Measurements from ENCODE around the gene LAMA3. TPM values are rescaled to one million over a fixed set of nuclear protein-coding genes. Genes with fewer than 3 reads are reported as not detected.
"Not testable (repeated sequence)": the region's sequence is repeated elsewhere in the genome, so short reads cannot be mapped to it uniquely, and the experiment has no call there.

LAMA3 gene
- total and polyA plus RNA-seq, 12 donors, result 1.6 to 10.2 (median 4.0) TPM

DNA sequence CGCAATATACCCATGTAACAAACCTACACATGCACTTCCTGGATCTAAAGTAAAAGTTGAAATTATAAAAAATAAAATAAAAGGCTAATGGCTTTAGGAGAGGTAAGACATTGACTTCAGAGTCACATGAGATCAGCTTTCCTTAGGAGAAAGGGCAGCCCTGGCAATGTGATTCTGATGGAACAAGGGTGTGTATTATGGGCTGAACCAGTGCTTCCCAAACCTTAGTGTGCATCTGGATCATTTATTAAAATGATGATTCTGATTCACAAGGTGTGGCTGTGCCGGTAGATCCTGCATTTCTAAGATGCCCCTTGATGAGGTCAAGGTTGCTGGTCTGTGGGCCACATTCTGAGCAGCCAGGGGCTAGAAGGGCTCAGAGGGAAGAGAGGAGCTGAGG lies 42.6 kb downstream of the LAMA3 start:
- TF ChIP-seq POLR2A (IDR thresholded peaks at IDR 0.05), result no peak
- TF ChIP-seq, protein P1, sequence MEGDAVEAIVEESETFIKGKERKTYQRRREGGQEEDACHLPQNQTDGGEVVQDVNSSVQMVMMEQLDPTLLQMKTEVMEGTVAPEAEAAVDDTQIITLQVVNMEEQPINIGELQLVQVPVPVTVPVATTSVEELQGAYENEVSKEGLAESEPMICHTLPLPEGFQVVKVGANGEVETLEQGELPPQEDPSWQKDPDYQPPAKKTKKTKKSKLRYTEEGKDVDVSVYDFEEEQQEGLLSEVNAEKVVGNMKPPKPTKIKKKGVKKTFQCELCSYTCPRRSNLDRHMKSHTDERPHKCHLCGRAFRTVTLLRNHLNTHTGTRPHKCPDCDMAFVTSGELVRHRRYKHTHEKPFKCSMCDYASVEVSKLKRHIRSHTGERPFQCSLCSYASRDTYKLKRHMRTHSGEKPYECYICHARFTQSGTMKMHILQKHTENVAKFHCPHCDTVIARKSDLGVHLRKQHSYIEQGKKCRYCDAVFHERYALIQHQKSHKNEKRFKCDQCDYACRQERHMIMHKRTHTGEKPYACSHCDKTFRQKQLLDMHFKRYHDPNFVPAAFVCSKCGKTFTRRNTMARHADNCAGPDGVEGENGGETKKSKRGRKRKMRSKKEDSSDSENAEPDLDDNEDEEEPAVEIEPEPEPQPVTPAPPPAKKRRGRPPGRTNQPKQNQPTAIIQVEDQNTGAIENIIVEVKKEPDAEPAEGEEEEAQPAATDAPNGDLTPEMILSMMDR (IDR thresholded peaks at IDR 0.05), result no peak
- DNase-seq, result no peak
- 61 to 98% (median 87%) methylated on average over 2 of the region's 2 CpGs for WGBS, 4 donors

DNA sequence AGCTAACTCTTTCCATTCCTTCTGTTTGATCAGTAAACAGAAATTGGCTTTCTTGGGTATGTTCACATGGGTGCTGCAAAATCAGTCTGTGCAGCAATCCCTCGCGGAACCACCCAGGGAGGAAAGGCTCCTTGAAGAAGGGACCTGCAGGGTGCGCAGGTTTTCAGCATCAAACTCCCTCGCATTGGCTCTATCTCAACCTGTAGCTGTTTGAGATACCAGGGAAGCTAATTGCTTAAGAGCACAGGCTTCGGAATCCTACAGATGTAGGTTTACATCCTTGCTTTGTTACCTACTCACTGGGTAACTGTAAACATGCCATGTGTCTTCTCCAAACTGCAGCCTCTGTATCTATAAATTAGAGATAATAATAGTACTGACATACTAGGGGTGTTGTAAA lies 43.2 kb downstream of the LAMA3 start:
- DNase-seq, result no peak
- H3K9me3 ChIP-seq (replicated peaks in 1 of 3), result no peaks in the 10 kb centered on the region
- H3K27ac ChIP-seq, result no peak overlapping the region
- intact Hi-C loops (cut with DNase I), result no loop called here
- no peaks in the 10 kb centered on the region for H3K4me1 ChIP-seq (replicated peaks in 1 of 2)
- H3K4me3 ChIP-seq, result no peak overlapping the region
- WGBS, 4 donors, result 75 to 86% (median 80%) methylated on average over 5 of the region's 5 CpGs
- TF ChIP-seq, protein P1 (IDR thresholded peaks at IDR 0.05), result no peak
- no peak for TF ChIP-seq POLR2A (IDR thresholded peaks at IDR 0.05)
- H3K27me3 ChIP-seq, result no peaks in the 10 kb centered on the region
- H3K36me3 ChIP-seq (replicated peaks in 1 of 2), result no peaks in the 10 kb centered on the region

More for the DNA sequence above, 42.6 kb downstream of the LAMA3 start:
- Histone ChIP-seq H3K4me1 (replicated peaks in 1 of 2) (no peaks in the 10 kb centered on the region), H3K27ac (no peak overlapping the region), H3K4me3 (no peak overlapping the region), H3K36me3 (replicated peaks in 1 of 2) (no peaks in the 10 kb centered on the region), H3K27me3 (no peaks in the 10 kb centered on the region), H3K9me3 (replicated peaks in 1 of 3) (no peaks in the 10 kb centered on the region)
- intact Hi-C loops (cut with DNase I), result no loop called here

DNA sequence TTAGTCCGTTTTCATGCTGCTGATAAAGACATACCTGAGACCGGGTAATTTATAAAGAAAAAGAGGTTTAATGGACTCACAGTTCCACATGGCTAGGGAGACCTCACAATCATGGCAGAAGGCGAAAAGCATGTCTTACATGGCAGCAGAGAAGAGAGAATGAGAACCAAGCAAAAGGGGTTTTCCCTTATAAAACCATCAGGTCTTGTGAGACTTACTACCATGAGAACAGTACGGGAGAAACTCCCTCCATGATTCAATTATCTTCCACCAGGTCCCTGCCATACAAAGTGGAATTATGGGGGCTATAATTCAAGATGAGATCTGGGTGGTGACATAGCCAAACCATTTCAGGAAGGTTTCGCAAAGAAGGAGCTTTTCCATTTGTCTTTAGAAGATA lies 44.0 kb downstream of the LAMA3 start:
- intact Hi-C loops (cut with DNase I); H3K4me1 ChIP-seq (replicated peaks in 1 of 2); DNase-seq; H3K27ac ChIP-seq; H3K9me3 ChIP-seq (replicated peaks in 1 of 3); H3K27me3 ChIP-seq; H3K36me3 ChIP-seq (replicated peaks in 1 of 2); H3K4me3 ChIP-seq: not testable (repeated sequence)
- 87 to 93% (median 90%) methylated on average over 5 of the region's 5 CpGs for WGBS, 4 donors

DNA sequence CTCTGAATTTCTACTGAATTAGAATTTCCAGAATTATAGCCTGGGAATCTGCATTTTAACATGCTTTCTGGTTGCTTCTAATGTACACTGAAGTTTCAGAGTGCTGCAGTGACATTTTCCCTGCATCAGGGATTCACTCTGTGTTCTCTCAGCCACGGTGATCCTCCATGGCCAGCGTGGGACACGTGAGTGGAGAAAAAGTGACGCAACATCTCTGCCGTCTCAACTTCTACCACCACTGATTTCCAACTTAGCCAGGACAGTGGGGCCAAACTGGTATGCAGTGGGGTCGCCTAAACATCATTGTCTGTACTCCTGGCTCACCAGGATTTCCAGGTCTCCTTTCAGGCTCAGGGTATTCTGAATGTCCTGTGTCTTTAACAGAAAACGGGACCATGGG lies 44.6 kb downstream of the LAMA3 start:
- WGBS, 4 donors, result 83 to 97% (median 90%) methylated on average over 6 to 7 of the region's 7 CpGs
- Histone ChIP-seq H3K36me3 (replicated peaks in 1 of 2) (no peaks in the 10 kb centered on the region), H3K27me3 (no peaks in the 10 kb centered on the region), H3K4me3 (no peak overlapping the region), H3K27ac (no peak overlapping the region), H3K9me3 (replicated peaks in 1 of 3) (no peaks in the 10 kb centered on the region), H3K4me1 (replicated peaks in 1 of 2) (no peaks in the 10 kb centered on the region)
- no peak for TF ChIP-seq POLR2A (IDR thresholded peaks at IDR 0.05)
- TF ChIP-seq, protein P1 (IDR thresholded peaks at IDR 0.05), result no peak
- no peak for DNase-seq
- intact Hi-C loops (cut with DNase I), result no loop called here

DNA sequence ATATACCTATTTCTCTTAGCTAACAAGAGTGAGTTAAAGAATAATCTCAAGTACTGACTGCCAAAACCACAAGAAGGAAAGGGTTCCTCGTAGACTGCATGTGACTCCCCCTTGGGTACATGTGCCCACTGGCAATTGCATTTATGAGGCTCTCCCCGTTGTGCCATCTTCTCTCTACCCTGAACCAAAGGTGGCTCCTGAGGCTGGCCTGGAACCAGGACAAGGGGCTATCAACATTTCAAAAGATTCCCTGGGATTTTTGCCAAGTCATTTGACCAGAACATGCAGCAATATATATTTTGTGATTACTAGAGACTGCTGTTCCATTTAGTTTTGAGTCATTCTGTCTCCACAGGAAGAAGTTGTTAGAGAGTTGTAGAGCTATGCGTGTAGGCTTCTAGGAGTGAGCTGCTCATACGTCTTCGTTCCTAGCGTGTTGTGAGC lies 45.8 kb downstream of the LAMA3 start:
- intact Hi-C loops (cut with DNase I), result no loop called here
- Histone ChIP-seq H3K4me1 (replicated peaks in 1 of 2) (no peaks in the 10 kb centered on the region), H3K27ac (no peak overlapping the region), H3K9me3 (replicated peaks in 1 of 3) (no peaks in the 10 kb centered on the region), H3K36me3 (replicated peaks in 1 of 2) (no peaks in the 10 kb centered on the region), H3K27me3 (no peaks in the 10 kb centered on the region), H3K4me3 (no peak overlapping the region)
- DNase-seq, result no peak
- 62 to 83% (median 67%) methylated on average over 6 of the region's 6 CpGs for WGBS, 4 donors
- TF ChIP-seq POLR2A (IDR thresholded peaks at IDR 0.05), result no peak
- TF ChIP-seq, protein P1 (IDR thresholded peaks at IDR 0.05), result no peak

Data from adrenal gland (tissue), 12 donors.